Esophagus squamous epithelium (tissue), 4 donors: ENCODE measurements around the gene GALR2.

ENCODE experiments used
- CTCF ChIP-seq, 6 experiments: fragments of 450-650 bp in 4 of 6; fragments of 200-600 bp in 2 of 6; sonication (generic) in 2 of 6; IDR thresholded peaks; one replicate each; pipeline ENCODE4 v1.5.1; 2016 to 2019; ENCODE audit warnings: antibody characterized with exemption in 6 of 6, mild to moderate bottlenecking in 4 of 6, moderate library complexity in 4 of 6
- POLR2A ChIP-seq, 4 donors: fragments of 450-650 bp; IDR thresholded peaks; one replicate each; pipeline ENCODE4 v1.6.1; 2017; ENCODE audit warnings: antibody characterized with exemption in 4 of 4, mild to moderate bottlenecking in 4 of 4, moderate library complexity in 3 of 4

DNA sequence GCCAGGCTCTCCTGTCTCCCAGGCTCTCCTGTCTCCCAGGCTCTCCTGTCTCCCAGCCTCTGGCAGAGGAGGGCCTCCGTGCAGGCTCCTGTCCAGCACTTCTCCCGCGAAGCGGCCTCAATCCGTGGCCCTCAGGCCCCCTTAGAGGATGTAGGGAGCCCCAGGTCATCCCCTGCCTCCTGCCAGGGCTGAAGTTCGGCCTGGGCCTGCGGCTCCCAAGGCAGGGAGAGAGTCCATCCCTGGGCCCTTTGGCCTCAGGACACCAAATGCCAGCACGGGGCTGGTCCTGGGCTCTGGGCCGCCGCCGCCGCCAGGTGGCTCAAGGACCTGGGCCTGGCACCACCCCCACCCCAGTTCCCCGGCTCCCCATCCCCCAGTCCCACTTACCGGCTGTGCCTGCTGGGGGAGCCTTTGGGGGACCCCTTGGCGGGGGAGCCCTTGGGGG lies 47.8 kb upstream of the GALR2 start:
- TF ChIP-seq CTCF (IDR thresholded peaks at IDR 0.05) (peak in 1 of 6 experiments; percentile 7), POLR2A (IDR thresholded peaks at IDR 0.05) (no peak)
